Mammary epithelial cell (primary cell): Measurements from ENCODE around the gene NUMA1.

Experiments
- EZH2 ChIP-seq: IDR thresholded peaks from 2 replicates; pipeline ENCODE4 v1.6.1; 2012; ENCODE audit warnings: low read length, inconsistent platforms, borderline replicate concordance
- TF ChIP-seq, protein P1 (sequence below), 2 donors: IDR thresholded peaks in 1 of 2; conservative IDR thresholded peaks in 1 of 2; 2 replicates each; pipeline ENCODE4 v1.5.1; 2011 to 2012; ENCODE audit warnings: inconsistent platforms in 2 of 2, low read length in 2 of 2, mild to moderate bottlenecking in 2 of 2, control low read depth in 1 of 2, low read depth in 1 of 2; ENCODE audit not compliant: insufficient read depth in 1 of 2; ENCODE audit errors: extremely low read depth in 1 of 2

DNA sequence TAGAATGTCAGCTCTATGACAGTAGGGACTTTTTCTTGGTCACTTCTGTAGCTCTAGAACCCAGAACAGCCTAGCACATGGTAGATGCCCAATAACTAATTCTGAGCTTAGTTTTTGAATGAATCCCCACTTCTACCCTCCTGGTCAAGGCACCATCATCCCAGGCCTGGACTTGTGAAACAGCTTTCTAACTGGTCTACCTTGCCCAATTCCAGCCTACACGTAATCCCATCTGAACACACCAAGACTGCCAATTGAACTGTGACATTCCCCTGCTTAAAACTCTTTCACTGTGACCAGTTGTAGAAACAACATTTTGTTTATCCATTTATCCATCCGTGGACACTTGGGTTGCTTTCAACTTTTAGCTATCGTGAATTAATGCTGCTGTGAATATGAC is 49.0 kb upstream of the NUMA1 start:
- TF ChIP-seq, protein P1, sequence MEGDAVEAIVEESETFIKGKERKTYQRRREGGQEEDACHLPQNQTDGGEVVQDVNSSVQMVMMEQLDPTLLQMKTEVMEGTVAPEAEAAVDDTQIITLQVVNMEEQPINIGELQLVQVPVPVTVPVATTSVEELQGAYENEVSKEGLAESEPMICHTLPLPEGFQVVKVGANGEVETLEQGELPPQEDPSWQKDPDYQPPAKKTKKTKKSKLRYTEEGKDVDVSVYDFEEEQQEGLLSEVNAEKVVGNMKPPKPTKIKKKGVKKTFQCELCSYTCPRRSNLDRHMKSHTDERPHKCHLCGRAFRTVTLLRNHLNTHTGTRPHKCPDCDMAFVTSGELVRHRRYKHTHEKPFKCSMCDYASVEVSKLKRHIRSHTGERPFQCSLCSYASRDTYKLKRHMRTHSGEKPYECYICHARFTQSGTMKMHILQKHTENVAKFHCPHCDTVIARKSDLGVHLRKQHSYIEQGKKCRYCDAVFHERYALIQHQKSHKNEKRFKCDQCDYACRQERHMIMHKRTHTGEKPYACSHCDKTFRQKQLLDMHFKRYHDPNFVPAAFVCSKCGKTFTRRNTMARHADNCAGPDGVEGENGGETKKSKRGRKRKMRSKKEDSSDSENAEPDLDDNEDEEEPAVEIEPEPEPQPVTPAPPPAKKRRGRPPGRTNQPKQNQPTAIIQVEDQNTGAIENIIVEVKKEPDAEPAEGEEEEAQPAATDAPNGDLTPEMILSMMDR (conservative IDR thresholded peaks at IDR 0.05 in 1 of 2, IDR thresholded peaks at IDR 0.05 in 1 of 2; ENCODE audit: extremely low read depth in 1 of 2, insufficient read depth in 1 of 2, low read depth in 1 of 2, low read length in 2 of 2) = no peak
- no peak for TF ChIP-seq EZH2
